Muscle layer of colon (tissue), 2 donors: Measurements from ENCODE around the gene TMEM247.
"Not testable (repeated sequence)": the region's sequence is repeated elsewhere in the genome, so short reads cannot be mapped to it uniquely, and the experiment has no call there.

Experiments used
- H3K27ac ChIP-seq: one replicate; pipeline ENCODE4 v1.7.0; 2013; ENCODE audit warnings: low read depth, mild to moderate bottlenecking, low read length, moderate library complexity
- H3K27me3 ChIP-seq, 2 donors: one replicate each; pipeline ENCODE4 v1.7.0; 2013; ENCODE audit warnings: low read length in 2 of 2, mild to moderate bottlenecking in 2 of 2; ENCODE audit not compliant: insufficient read depth in 2 of 2, control insufficient read depth in 1 of 2
- H3K36me3 ChIP-seq: one replicate; pipeline ENCODE4 v1.7.0; 2013; ENCODE audit warnings: mild to moderate bottlenecking, low read length; ENCODE audit not compliant: insufficient read depth
- H3K4me1 ChIP-seq: one replicate; pipeline ENCODE4 v1.7.0; 2013; ENCODE audit warnings: mild to moderate bottlenecking, low read length; ENCODE audit not compliant: insufficient read depth
- H3K4me3 ChIP-seq, 2 donors: one replicate each; pipeline ENCODE4 v1.7.0; 2013; ENCODE audit warnings: low read length in 2 of 2, low read depth in 1 of 2, mild to moderate bottlenecking in 1 of 2, moderate library complexity in 1 of 2
- H3K9ac ChIP-seq: one replicate; pipeline ENCODE4 v1.7.0; 2013; ENCODE audit warnings: low read length
- H3K9me3 ChIP-seq: one replicate; pipeline ENCODE4 v1.7.0; 2013; ENCODE audit warnings: mild to moderate bottlenecking, low read length
- donor health status: abdominal sarcoma.
- donor health status: Adenocarcinoma of cecum.

Gene TMEM247

DNA sequence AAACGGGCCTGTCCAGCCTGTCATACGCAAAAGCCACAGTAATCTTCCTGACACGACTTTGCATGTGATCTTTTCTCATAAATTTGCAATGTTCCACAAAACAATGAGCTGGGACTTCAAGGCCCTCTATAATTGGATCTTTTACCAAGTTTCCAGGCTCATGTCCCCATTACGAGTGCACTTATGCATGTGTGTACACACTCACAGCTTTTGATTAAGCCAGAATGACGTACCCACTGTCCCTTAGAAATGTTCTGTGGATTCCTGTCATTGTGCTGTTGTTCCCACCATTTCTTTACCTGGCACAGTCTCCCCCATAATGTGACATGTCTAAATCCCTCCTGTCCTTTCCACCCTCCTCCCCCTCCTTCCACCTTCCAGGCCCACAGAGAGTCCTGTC lies 19.7 kb upstream of the TMEM247 start:
- Histone ChIP-seq H3K9ac (no peak overlapping the region), H3K27me3 (no peaks in the 10 kb centered on the region), H3K9me3 (no peaks in the 10 kb centered on the region), H3K4me1 (peaks cover 18% of the 10 kb centered on the region), H3K4me3 (no peak overlapping the region), H3K27ac (peak overlapping the region; percentile 29), H3K36me3 (no peaks in the 10 kb centered on the region)

DNA sequence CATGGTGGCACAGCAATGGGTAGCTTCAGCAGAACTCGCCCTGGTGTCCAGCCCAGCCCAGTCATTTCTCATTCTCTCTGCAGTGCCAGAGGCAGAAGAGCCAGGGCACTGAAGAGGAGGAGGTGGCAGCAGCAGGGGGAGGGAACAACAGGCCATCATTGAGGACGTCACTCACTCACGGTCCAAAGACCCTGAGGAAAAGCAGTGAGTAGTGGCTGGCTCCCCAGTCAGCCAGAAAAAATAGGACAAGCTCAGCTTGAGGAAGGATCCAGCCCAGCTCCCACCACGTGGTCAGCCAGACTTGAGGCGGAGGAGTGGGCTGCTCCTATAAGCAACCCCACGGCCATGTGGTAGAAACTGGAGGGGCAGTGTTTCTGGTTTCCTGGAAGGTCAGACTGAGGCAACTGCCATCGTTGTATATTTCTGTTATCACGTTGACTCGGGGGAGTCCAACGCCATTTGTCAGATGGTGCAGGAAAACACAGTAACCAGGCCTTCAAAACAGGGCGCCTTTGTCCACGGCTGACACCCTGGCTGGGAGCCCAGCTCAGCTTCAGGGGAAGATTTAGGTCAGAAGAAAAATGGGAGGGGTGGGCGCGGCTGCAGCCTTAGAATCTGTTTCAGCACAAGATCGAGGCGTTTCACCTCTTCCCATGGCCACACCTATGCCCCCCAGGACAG lies 19.0 kb upstream of the TMEM247 start:
- no peaks in the 10 kb centered on the region for H3K27me3 ChIP-seq
- H3K9me3 ChIP-seq: no peaks in the 10 kb centered on the region
- no peak overlapping the region for H3K4me3 ChIP-seq
- H3K27ac ChIP-seq: peak overlapping the region; percentile 29
- no peak overlapping the region for H3K9ac ChIP-seq
- H3K4me1 ChIP-seq: peaks cover 18% of the 10 kb centered on the region
- no peaks in the 10 kb centered on the region for H3K36me3 ChIP-seq

DNA sequence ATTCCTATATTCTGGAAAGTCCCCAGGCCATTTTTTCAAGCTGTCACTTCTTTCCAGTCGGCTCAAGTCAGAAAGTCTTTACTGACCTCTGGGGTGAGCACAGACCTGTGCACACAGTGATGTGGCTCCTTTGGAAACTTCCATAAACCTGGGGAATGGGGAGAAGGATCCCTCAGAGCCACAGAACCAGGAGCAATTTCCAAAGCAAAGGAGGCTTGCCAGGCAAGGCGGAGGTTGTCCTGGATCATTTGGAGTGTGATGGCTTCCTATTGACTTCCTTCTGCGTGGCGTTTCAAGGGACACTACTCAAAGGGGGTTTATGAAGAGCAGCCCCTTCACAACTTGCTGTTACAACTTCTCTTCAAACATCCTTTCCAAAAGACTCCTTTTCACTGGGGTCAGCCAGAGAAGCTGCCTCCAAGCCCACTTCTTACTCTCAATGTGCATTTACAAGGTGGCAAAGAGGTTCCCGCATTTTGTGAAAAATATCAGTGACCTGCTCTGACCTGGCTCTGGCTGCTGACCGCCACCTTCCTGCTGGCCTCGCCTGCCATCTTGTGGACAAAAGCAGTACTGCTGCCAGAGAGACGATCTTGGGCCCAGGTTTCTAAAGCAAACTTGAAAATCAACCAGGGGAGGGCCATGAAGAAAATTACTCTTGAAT lies 18.2 kb upstream of the TMEM247 start:
- H3K4me3 ChIP-seq: no peak overlapping the region
- H3K9me3 ChIP-seq: no peaks in the 10 kb centered on the region
- peak overlapping the region; percentile 10 for H3K27ac ChIP-seq
- no peak overlapping the region for H3K9ac ChIP-seq
- H3K27me3 ChIP-seq: no peaks in the 10 kb centered on the region
- H3K4me1 ChIP-seq: peaks cover 18% of the 10 kb centered on the region
- H3K36me3 ChIP-seq: no peaks in the 10 kb centered on the region

DNA sequence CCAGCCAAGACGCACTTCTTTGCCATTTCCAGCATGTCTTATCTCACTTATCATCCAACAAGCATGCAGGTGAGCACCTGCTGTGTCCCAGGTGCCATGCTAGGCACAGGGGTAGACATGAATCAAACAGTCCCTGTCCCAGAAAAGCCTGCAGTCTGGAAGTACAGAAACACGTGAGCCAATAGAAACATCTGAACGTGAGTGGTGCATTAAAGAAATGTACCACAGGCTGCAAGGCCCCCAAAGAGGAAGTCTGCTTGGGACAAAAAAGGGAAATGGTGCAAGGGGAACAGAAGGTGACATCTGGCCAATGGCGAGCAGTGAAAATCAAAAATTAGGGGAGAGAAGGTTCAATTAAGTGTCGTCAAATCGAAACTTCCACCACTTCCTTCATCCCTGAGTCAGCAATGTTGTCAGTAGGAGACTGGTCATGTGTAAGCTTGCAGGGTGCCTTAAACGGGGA lies 17.6 kb upstream of the TMEM247 start:
- Histone ChIP-seq H3K9ac (no peak overlapping the region), H3K27me3 (no peaks in the 10 kb centered on the region), H3K9me3 (no peaks in the 10 kb centered on the region), H3K4me3 (no peak overlapping the region), H3K27ac (no peak overlapping the region), H3K36me3 (no peaks in the 10 kb centered on the region), H3K4me1 (peaks cover 18% of the 10 kb centered on the region)

DNA sequence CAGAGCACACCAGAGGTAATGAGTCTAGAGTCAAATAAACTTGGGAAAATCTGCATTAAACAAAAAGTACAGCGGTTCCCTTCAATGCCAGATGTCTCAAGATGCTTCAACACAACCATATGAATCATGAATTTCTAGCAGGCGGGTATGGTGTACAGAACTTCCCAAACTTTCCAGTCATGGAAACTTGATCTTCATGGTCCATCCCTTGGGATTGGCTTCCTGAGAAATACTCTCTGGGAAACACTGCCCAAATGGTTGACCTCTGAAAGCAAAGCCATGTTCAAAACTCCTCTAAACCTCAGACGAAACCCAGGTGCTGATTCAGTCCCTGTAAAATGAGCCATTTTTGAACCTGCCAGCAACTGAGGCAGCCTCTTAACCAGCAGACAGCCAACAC lies 16.4 kb upstream of the TMEM247 start:
- H3K27me3 ChIP-seq: no peaks in the 10 kb centered on the region
- no peak overlapping the region for H3K9ac ChIP-seq
- no peaks in the 10 kb centered on the region for H3K36me3 ChIP-seq
- no peak overlapping the region for H3K4me3 ChIP-seq
- H3K9me3 ChIP-seq: no peaks in the 10 kb centered on the region
- H3K4me1 ChIP-seq: peaks cover 18% of the 10 kb centered on the region
- H3K27ac ChIP-seq: no peak overlapping the region

DNA sequence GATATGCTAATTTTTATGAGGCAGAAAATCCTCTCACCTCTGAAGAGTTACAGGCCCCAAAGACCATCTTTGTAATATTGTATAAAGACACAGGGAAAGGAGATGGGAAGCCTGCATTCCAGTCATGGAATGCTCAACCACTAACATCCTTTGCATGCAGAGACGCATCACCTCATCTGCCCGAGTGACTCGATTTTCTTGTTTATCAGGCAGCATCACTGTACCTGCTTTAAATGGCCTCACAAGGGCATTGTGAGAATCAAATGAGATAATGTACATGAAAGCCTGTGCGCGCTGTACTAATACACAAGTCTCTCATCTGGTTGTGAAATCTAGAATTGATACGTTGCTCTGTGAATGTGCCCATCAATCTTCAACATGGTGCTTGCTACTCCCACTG lies 10.2 kb upstream of the TMEM247 start:
- H3K4me3 ChIP-seq: no peak overlapping the region
- no peak overlapping the region for H3K9ac ChIP-seq
- H3K27me3 ChIP-seq: no peaks in the 10 kb centered on the region
- H3K36me3 ChIP-seq: no peaks in the 10 kb centered on the region
- no peak overlapping the region for H3K27ac ChIP-seq
- H3K4me1 ChIP-seq: peaks cover 3% of the 10 kb centered on the region
- H3K9me3 ChIP-seq: no peaks in the 10 kb centered on the region

DNA sequence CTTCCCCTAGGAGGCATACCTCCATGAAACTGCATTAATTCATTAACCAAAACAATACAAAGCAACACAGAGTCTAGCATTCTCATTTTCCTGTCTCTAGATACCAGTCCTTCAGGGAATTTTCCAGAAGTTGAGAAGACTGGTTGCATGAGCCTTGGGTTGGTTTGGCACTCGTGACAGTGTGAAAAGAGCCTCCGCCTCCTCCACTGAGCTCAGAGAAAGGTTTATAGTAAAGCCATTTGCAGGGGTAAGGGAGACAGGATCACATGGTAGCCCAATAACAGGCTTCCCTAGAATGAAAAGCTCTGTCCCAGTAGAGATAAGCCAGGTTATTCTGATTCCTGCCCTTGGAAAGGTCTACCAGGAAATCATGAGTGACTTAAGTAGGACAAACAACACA lies 9.7 kb upstream of the TMEM247 start:
- Histone ChIP-seq H3K4me3 (no peak overlapping the region), H3K36me3 (no peaks in the 10 kb centered on the region), H3K9me3 (no peaks in the 10 kb centered on the region), H3K27ac (no peak overlapping the region), H3K9ac (no peak overlapping the region), H3K27me3 (no peaks in the 10 kb centered on the region), H3K4me1 (no peaks in the 10 kb centered on the region)

DNA sequence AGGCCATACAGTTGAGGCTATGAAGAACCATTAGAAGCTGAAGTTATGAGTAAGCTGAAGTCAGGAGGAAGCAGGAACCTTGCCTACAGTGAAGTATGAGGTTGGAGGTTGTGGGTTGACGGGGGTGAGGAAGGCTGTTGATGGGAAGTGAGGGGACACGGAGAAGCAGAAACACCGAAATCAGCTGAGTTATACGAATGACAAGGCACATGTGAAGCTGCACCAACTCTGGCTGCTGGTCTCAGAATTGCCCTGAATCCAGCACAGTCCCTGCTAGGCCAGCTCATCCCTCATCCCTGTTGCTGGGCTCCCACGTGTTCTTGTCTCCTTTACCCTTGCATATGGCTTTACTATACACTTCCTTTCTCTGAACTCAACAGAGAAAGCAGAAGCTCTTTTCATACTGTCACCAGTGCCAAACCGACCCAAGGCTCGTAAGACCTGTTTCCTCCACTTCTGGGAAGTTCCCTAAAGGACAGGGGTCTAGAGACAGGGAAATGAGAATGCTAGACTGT lies 9.2 kb upstream of the TMEM247 start:
- no peak overlapping the region for H3K9ac ChIP-seq
- no peaks in the 10 kb centered on the region for H3K9me3 ChIP-seq
- no peak overlapping the region for H3K27ac ChIP-seq
- no peak overlapping the region for H3K4me3 ChIP-seq
- no peaks in the 10 kb centered on the region for H3K36me3 ChIP-seq
- H3K4me1 ChIP-seq: no peaks in the 10 kb centered on the region
- no peaks in the 10 kb centered on the region for H3K27me3 ChIP-seq

DNA sequence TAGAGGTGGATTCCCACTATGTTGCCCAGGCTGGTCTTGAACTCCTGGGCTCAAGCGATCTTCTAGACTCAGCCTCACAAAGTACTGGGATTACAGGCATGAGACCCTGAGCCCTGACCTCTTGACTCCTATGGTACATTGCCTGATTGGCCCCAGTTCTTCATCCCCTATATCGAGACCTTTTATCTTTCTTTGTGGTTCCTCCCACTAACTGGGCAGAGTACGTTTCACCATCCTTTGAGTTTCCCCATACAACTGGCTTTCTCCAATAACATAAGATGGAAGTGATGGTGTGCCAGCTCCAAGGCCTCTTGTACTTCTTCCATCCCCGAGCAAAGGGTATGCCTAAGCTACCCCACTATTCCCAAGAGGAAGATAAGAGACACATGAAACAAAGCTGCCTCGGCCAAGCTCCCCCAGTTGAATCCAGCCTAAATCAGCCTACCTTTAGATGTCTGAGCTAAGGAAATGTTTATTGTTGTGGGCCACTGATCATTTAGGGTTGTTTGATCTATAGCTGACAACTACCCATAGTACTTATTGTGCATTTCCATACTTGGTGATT lies 8.3 kb upstream of the TMEM247 start:
- no peaks in the 10 kb centered on the region for H3K36me3 ChIP-seq
- H3K9me3 ChIP-seq: no peaks in the 10 kb centered on the region
- H3K4me1 ChIP-seq: no peaks in the 10 kb centered on the region
- no peaks in the 10 kb centered on the region for H3K27me3 ChIP-seq
- H3K4me3 ChIP-seq: no peak overlapping the region
- no peak overlapping the region for H3K9ac ChIP-seq
- no peak overlapping the region for H3K27ac ChIP-seq

DNA sequence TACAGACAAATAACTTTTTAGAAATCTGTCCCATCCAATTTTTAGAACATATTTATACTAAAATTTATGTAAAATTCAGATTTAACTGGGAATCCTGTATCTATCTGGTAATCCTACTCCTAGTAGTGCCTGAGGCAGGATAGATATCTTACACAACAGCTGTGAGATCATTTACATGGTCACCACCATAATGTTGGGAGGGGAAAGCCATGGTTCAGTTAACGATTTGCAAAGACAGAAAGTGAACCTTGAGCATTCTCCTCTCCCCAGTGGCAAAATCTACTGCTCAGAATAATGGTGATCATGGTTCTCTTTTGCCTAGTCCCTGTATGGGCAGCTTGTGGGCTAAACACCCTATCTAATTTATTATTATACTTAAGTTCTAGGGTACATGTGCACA lies 7.7 kb upstream of the TMEM247 start:
- H3K9me3 ChIP-seq: no peaks in the 10 kb centered on the region
- no peak overlapping the region for H3K4me3 ChIP-seq
- no peaks in the 10 kb centered on the region for H3K4me1 ChIP-seq
- no peak overlapping the region for H3K27ac ChIP-seq
- H3K9ac ChIP-seq: no peak overlapping the region
- no peaks in the 10 kb centered on the region for H3K36me3 ChIP-seq
- no peaks in the 10 kb centered on the region for H3K27me3 ChIP-seq

DNA sequence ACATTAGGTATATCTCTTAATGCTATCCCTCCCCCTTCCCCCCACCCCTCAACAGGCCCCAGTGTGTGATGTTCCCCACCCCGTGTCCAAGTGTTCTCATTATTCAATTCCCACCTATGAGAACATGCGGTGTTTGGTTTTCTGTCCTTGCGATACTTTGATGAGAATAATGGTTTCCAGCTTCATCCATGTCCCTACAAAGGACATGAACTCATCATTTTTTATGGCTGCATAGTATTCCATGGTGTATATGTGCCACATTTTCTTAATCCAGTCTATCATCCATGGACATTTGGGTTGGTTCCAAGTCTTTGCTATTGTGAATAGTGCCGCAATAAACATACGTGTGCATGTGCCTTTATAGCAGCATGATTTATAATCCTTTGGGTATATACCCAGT lies 7.2 kb upstream of the TMEM247 start:
- H3K9me3 ChIP-seq, H3K4me3 ChIP-seq, H3K9ac ChIP-seq, H3K36me3 ChIP-seq, H3K27me3 ChIP-seq, H3K4me1 ChIP-seq, H3K27ac ChIP-seq: not testable (repeated sequence)
